GM23338 (cell line): ENCODE measurements around the gene TMEM167B. TPM values are rescaled to one million over a fixed set of nuclear protein-coding genes. Genes with fewer than 3 reads are reported as not detected.

Source experiments
- ATAC-seq: fragments of 200-7000 bp; cut with Tn5 transposase; 3 replicates; pipeline ENCODE4 v1.9.1; 2020
- DNase-seq: peaks from one replicate; pipeline ENCODE4 v3.0.0-alpha.2; 2015; ENCODE audit warnings: low spot score
- H2AFZ ChIP-seq: fragments of 200-600 bp; sonication (generic); 2 replicates; pipeline ENCODE4 v1.8.0; 2016; ENCODE audit warnings: antibody characterized with exemption, mild to moderate bottlenecking, moderate library complexity
- H3F3A ChIP-seq: fragments of 200-600 bp; sonication (generic); replicated peaks from 2 replicates; pipeline ENCODE4 v1.8.0; 2017; ENCODE audit warnings: antibody characterized with exemption, mixed run types, low read depth
- H3K27ac ChIP-seq: fragments of 200-600 bp; sonication (generic); 2 replicates; pipeline ENCODE4 v1.6.1; 2016; ENCODE audit warnings: low read depth
- H3K27me3 ChIP-seq: fragments of 200-600 bp; sonication (generic); 2 replicates; pipeline ENCODE4 v1.8.0; 2016; ENCODE audit warnings: mild to moderate bottlenecking, mixed run types, moderate library complexity; ENCODE audit not compliant: insufficient read depth
- H3K36me3 ChIP-seq: fragments of 200-600 bp; sonication (generic); 2 replicates; pipeline ENCODE4 v1.8.0; 2016; ENCODE audit warnings: mild to moderate bottlenecking; ENCODE audit not compliant: insufficient read depth
- H3K4me1 ChIP-seq: fragments of 200-600 bp; sonication (generic); 2 replicates; pipeline ENCODE4 v1.8.0; 2016; ENCODE audit warnings: mild to moderate bottlenecking, moderate library complexity; ENCODE audit not compliant: insufficient read depth
- H3K4me2 ChIP-seq: fragments of 200-600 bp; sonication (generic); 2 replicates; pipeline ENCODE4 v1.7.1; 2017; ENCODE audit warnings: mixed run types
- H3K4me3 ChIP-seq: fragments of 200-600 bp; sonication (generic); 2 replicates; pipeline ENCODE4 v1.6.1; 2016; ENCODE audit warnings: mixed run types
- H3K79me2 ChIP-seq: fragments of 200-600 bp; sonication (generic); replicated peaks from 2 replicates; pipeline ENCODE4 v1.8.0; 2017; ENCODE audit warnings: mild to moderate bottlenecking; ENCODE audit not compliant: insufficient read depth
- H3K9me2 ChIP-seq: fragments of 200-600 bp; sonication (generic); 2 replicates; pipeline ENCODE4 v1.8.0; 2017; ENCODE audit not compliant: insufficient read depth
- H4K20me1 ChIP-seq: fragments of 200-600 bp; sonication (generic); replicated peaks from 2 replicates; pipeline ENCODE4 v1.8.0; 2017; ENCODE audit warnings: mild to moderate bottlenecking; ENCODE audit not compliant: insufficient read depth
- H3K27ac Mint-ChIP-seq: 2 replicates; pipeline ENCODE4 v1.8.0; 2020; ENCODE audit warnings: inconsistent platforms, mild to moderate bottlenecking, moderate library complexity, mixed read lengths
- H3K27me3 Mint-ChIP-seq: 3 replicates; pipeline ENCODE4 v1.8.0; 2022; ENCODE audit warnings: low read depth, mild to moderate bottlenecking, moderate library complexity, mixed read lengths, inconsistent platforms; ENCODE audit not compliant: insufficient read depth, poor library complexity
- H3K36me3 Mint-ChIP-seq: 3 replicates; pipeline ENCODE4 v1.8.0; 2021; ENCODE audit warnings: low read depth, mild to moderate bottlenecking, inconsistent platforms, moderate library complexity, mixed read lengths
- H3K4me1 Mint-ChIP-seq: 3 replicates; pipeline ENCODE4 v1.8.0; 2020; ENCODE audit warnings: mild to moderate bottlenecking, inconsistent platforms, mixed read lengths
- H3K4me3 Mint-ChIP-seq: 3 replicates; pipeline ENCODE4 v1.8.0; 2021; ENCODE audit warnings: moderate library complexity, mild to moderate bottlenecking, inconsistent platforms, mixed read lengths
- H3K9me3 Mint-ChIP-seq: 3 replicates; pipeline ENCODE4 v1.8.0; 2020; ENCODE audit warnings: moderate library complexity, mild to moderate bottlenecking, inconsistent platforms, mixed read lengths
- CREB1 ChIP-seq: fragments of 250-450 bp; sonication (Bioruptor Pico); IDR thresholded peaks from 2 replicates; pipeline ENCODE4 v1.5.0; 2020; ENCODE audit warnings: low read depth, mild to moderate bottlenecking, moderate library complexity
- EZH2 ChIP-seq: fragments of 200-600 bp; sonication (generic); IDR thresholded peaks from one replicate; pipeline ENCODE4 v1.8.0; 2017; ENCODE audit warnings: antibody characterized with exemption, mild to moderate bottlenecking, low read depth; ENCODE audit not compliant: unreplicated experiment
- EZH2phosphoT487 ChIP-seq: fragments of 200-600 bp; sonication (generic); IDR thresholded peaks from one replicate; pipeline ENCODE4 v1.8.1; 2018; ENCODE audit warnings: antibody characterized with exemption; ENCODE audit not compliant: unreplicated experiment
- JUNB ChIP-seq: IDR thresholded peaks from one replicate; pipeline ENCODE4 v1.6.1; 2016; ENCODE audit warnings: antibody characterized with exemption; ENCODE audit not compliant: unreplicated experiment
- NANOG ChIP-seq: IDR thresholded peaks from 2 replicates; pipeline ENCODE4 v1.6.1; 2016; ENCODE audit warnings: antibody characterized with exemption, borderline replicate concordance
- POLR2AphosphoS5 ChIP-seq: IDR thresholded peaks from 2 replicates; pipeline ENCODE4 v1.6.1; 2016; ENCODE audit warnings: antibody characterized with exemption, low read depth
- REST ChIP-seq: IDR thresholded peaks from one replicate; pipeline ENCODE4 v1.6.1; 2018; ENCODE audit warnings: antibody characterized with exemption; ENCODE audit not compliant: unreplicated experiment
- STAT1 ChIP-seq: IDR thresholded peaks from one replicate; pipeline ENCODE4 v1.6.1; 2016; ENCODE audit warnings: antibody characterized with exemption; ENCODE audit not compliant: unreplicated experiment
- ZNF114 ChIP-seq: fragments of 250-450 bp; sonication (Bioruptor Pico); IDR thresholded peaks from 2 replicates; pipeline ENCODE4 v1.5.0; 2020; ENCODE audit warnings: mild to moderate bottlenecking, moderate library complexity
- ZNF331 ChIP-seq: fragments of 250-450 bp; sonication (Bioruptor Pico); IDR thresholded peaks from 2 replicates; pipeline ENCODE4 v1.5.0; 2020; ENCODE audit warnings: low read depth, mild to moderate bottlenecking, moderate library complexity
- polyA plus RNA-seq: library from polyadenylated mRNA; unstranded; fragments of >200 nt; fragmentation: Nextera tagmentation; extraction: Ambion mirVana; gene quantifications from 2 replicates; pipeline ENCODE4 v1.2.1, GENCODE V29; 2016
- total RNA-seq: library from RNA; depleted of rRNA; stranded (reverse); fragments of >200 nt; shearing (Covaris generic); gene quantifications from 2 replicates; pipeline ENCODE4 v1.2.3, GENCODE V29; 2014

TMEM167B gene
- total and polyA plus RNA-seq, 2 experiments from 2014 or later, result 9.8 to 10.7 TPM

GRCh38 chr1:109113590-109114341 is 23.2 kb downstream of the TMEM167B start, which contains the start of gene ELAPOR1:
ELAPOR1 (plus strand) TSS chr1:109114115; CDS start chr1:109114184, 69 bp downstream.
- peak within 1 kb of the TSS; percentile 83 for H3K4me3 ChIP-seq
- no peaks in the 10 kb centered on the region for H3K79me2 ChIP-seq
- H3K9me2 ChIP-seq, result no peaks in the 10 kb centered on the region
- DNase-seq (peak; percentile 75), ATAC-seq (peak; percentile 68)
- no peaks in the 10 kb centered on the region for H3F3A ChIP-seq
- no peak within 1 kb of the TSS for H3K27ac Mint-ChIP-seq
- H3K9me3 Mint-ChIP-seq, result no peaks in the 10 kb centered on the region
- H2AFZ ChIP-seq, result peak within 1 kb of the TSS; percentile 99
- peak within 1 kb of the TSS; percentile 78 for H3K4me3 Mint-ChIP-seq
- no peaks in the 10 kb centered on the region; the same call in 2 of the 3 replicates for H3K36me3 Mint-ChIP-seq
- no peak within 1 kb of the TSS for H3K27ac ChIP-seq
- peaks cover 7% of the 10 kb centered on the region for H3K4me1 Mint-ChIP-seq
- H3K27me3 ChIP-seq, result peaks cover 54% of the 10 kb centered on the region
- H3K36me3 ChIP-seq, result no peaks in the 10 kb centered on the region
- no peaks in the 10 kb centered on the region for H4K20me1 ChIP-seq
- TF ChIP-seq NANOG (no peak), EZH2phosphoT487 (peak; percentile 31), ZNF114 (CRISPR knock-in tag) (no peak), STAT1 (no peak), POLR2AphosphoS5 (no peak), JUNB (no peak), REST (peak; percentile 8), ZNF331 (CRISPR knock-in tag) (no peak), EZH2 (no peak), CREB1 (no peak)
- H3K27me3 Mint-ChIP-seq, result peaks cover 34% of the 10 kb centered on the region
- peaks cover 11% of the 10 kb centered on the region for H3K4me1 ChIP-seq
- peak within 1 kb of the TSS; percentile 89 for H3K4me2 ChIP-seq

- Mint-ChIP-seq H3K27ac (no peak overlapping the region), H3K9me3 (no peaks in the 10 kb centered on the region), H3K4me1 (peaks cover 7% of the 10 kb centered on the region), H3K4me3 (peak overlapping the region; percentile 78), H3K27me3 (peaks cover 34% of the 10 kb centered on the region), H3K36me3 (no peaks in the 10 kb centered on the region; the same call in 2 of the 3 replicates)
- Histone ChIP-seq H3K9me2 (no peaks in the 10 kb centered on the region), H3K4me1 (peaks cover 11% of the 10 kb centered on the region), H3K79me2 (no peaks in the 10 kb centered on the region), H3K27me3 (peaks cover 54% of the 10 kb centered on the region), H4K20me1 (no peaks in the 10 kb centered on the region), H3K4me3 (peak overlapping the region; percentile 83), H3F3A (no peaks in the 10 kb centered on the region), H3K36me3 (no peaks in the 10 kb centered on the region), H3K27ac (no peak overlapping the region), H2AFZ (peak overlapping the region; percentile 99), H3K4me2 (peak overlapping the region; percentile 89)
- ATAC-seq, result peak; percentile 14
- DNase-seq, result peak; percentile 55
- TF ChIP-seq NANOG, result no peak
- TF ChIP-seq EZH2, result peak; percentile 23
Observed at GRCh38 chr1:109114342-109114674, 23.7 kb downstream of the TMEM167B start.
